Measurements from ENCODE around the gene RAB5B.

- TF ChIP-seq CTCF (IDR thresholded peaks at IDR 0.05; ENCODE audit: poor library complexity): no peak
- TF ChIP-seq EZH2 (IDR thresholded peaks at IDR 0.05; ENCODE audit: borderline replicate concordance): no peak
These were observed 27.3 kb upstream of the RAB5B start for GRCh38 chr12:55946553-55946952.
